ENCODE measurements around the gene BANF1.
A peak's percentile ranks its signal among the peaks of the same experiment; 100 is the strongest.
"Not testable (repeated sequence)": the region's sequence is repeated elsewhere in the genome, so short reads cannot be mapped to it uniquely, and the experiment has no call there.

The BANF1 gene

DNA sequence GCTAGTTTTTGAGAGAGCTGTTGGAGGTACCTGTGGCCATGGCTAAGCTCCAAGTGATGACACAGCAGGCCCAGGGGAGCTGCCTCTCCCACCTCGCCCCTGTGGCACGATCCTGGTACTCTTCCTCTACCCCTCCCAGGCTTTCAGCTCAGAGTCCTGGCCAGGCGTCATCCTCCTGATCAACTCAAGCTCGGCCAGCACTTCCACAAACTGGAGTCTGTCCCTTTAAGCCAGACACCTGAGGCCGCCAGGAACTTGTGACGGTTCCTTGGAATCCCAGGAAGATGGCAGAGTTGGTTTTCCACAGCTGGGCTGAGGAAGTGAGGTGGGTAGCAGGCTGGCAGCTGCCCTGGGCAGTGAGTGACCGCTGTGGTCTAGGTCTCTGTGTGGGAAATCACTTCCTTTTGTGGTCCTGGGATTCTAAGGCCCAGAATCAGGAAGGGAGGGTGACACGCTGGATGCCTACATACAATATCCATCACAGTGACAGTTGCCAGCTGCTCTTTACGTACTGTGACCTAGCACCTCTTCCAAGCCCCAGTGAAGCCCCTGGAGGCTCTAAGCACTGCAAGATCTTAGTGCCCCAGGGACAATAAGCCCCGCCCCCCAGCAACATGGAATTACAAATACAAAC lies 6.3 kb downstream of the BANF1 start:
- peaks cover 8% of the 10 kb centered on the region for H3K36me3 ChIP-seq (replicated peaks)
- no peak for DNase-seq
- no peak overlapping the region for H3K4me3 ChIP-seq (ENCODE audit: low read depth, low read length)
- in situ Hi-C loops (cut with HindIII; ENCODE audit: low pct_ligation_motif_present, low sequenced_read_pairs), result no loop called here
- no peaks in the 10 kb centered on the region for H3K27me3 ChIP-seq (replicated peaks)
- TF ChIP-seq, protein P1, sequence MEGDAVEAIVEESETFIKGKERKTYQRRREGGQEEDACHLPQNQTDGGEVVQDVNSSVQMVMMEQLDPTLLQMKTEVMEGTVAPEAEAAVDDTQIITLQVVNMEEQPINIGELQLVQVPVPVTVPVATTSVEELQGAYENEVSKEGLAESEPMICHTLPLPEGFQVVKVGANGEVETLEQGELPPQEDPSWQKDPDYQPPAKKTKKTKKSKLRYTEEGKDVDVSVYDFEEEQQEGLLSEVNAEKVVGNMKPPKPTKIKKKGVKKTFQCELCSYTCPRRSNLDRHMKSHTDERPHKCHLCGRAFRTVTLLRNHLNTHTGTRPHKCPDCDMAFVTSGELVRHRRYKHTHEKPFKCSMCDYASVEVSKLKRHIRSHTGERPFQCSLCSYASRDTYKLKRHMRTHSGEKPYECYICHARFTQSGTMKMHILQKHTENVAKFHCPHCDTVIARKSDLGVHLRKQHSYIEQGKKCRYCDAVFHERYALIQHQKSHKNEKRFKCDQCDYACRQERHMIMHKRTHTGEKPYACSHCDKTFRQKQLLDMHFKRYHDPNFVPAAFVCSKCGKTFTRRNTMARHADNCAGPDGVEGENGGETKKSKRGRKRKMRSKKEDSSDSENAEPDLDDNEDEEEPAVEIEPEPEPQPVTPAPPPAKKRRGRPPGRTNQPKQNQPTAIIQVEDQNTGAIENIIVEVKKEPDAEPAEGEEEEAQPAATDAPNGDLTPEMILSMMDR (IDR thresholded peaks at IDR 0.05; ENCODE audit: low read depth, low read length, missing control alignments), result no peak
- no peak overlapping the region for H3K27ac ChIP-seq

GRCh38 chr11:66010036-66010435 lies 7.7 kb downstream of the BANF1 start:
- DNase-seq; H3K27me3 ChIP-seq (replicated peaks); in situ Hi-C loops (cut with HindIII; ENCODE audit: low pct_ligation_motif_present, low sequenced_read_pairs); H3K4me3 ChIP-seq (ENCODE audit: low read depth, low read length); H3K27ac ChIP-seq; H3K36me3 ChIP-seq (replicated peaks): not testable (repeated sequence)

- H3K4me3 ChIP-seq (ENCODE audit: low read depth, low read length), result no peak overlapping the region
- TF ChIP-seq, protein P1 (IDR thresholded peaks at IDR 0.05; ENCODE audit: low read depth, low read length, missing control alignments), result no peak
- DNase-seq, result peak; percentile 32
- H3K27me3 ChIP-seq (replicated peaks), result no peaks in the 10 kb centered on the region
- H3K27ac ChIP-seq, result no peak overlapping the region
- no peaks in the 10 kb centered on the region for H3K36me3 ChIP-seq (replicated peaks)
- in situ Hi-C loops (cut with HindIII; ENCODE audit: low pct_ligation_motif_present, low sequenced_read_pairs), result no loop called here
Observed at GRCh38 chr11:66011239-66011784, 9.0 kb downstream of the BANF1 start.

DNA sequence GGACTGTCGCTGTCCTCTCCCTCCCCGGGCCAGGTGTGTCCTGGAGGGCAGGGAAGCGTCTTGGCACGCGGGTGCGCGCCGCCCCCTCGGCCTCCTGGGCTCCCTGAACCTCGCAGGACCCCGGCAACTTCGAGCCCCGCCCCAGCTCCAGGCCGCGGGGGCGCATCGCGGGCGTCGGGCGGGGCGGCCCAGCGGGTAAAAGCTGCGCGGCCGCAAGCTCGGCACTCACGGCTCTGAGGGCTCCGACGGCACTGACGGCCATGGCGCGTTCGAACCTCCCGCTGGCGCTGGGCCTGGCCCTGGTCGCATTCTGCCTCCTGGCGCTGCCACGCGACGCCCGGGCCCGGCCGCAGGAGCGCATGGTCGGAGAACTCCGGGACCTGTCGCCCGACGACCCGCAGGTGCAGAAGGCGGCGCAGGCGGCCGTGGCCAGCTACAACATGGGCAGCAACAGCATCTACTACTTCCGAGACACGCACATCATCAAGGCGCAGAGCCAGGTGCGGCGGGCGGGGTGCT lies 9.5 kb downstream of the BANF1 start, which contains the start of gene CST6:
Gene CST6 (plus strand): TSS at position 224 of the 519 bp plus-strand sequence. CDS start 37 bp downstream, at position 261.
- no peaks in the 10 kb centered on the region for H3K27me3 ChIP-seq (replicated peaks)
- no peaks in the 10 kb centered on the region for H3K36me3 ChIP-seq (replicated peaks)
- TF ChIP-seq, protein P1 (IDR thresholded peaks at IDR 0.05; ENCODE audit: low read depth, low read length, missing control alignments), result no peak
- DNase-seq, result no peak
- H3K27ac ChIP-seq, result no peak within 1 kb of the TSS
- in situ Hi-C loops (cut with HindIII; ENCODE audit: low pct_ligation_motif_present, low sequenced_read_pairs), result no loop called here
- H3K4me3 ChIP-seq (ENCODE audit: low read depth, low read length), result no peak within 1 kb of the TSS

- H3K36me3 ChIP-seq (replicated peaks), result no peaks in the 10 kb centered on the region
- no peak overlapping the region for H3K4me3 ChIP-seq (ENCODE audit: low read depth, low read length)
- TF ChIP-seq, protein P1 (IDR thresholded peaks at IDR 0.05; ENCODE audit: low read depth, low read length, missing control alignments), result no peak
- no peak for DNase-seq
- H3K27me3 ChIP-seq (replicated peaks), result no peaks in the 10 kb centered on the region
- H3K27ac ChIP-seq, result no peak overlapping the region
- in situ Hi-C loops (cut with HindIII; ENCODE audit: low pct_ligation_motif_present, low sequenced_read_pairs), result no loop called here
Observed at GRCh38 chr11:66012371-66012945, 10.2 kb downstream of the BANF1 start.

GRCh38 chr11:66012946-66013761 lies 10.9 kb downstream of the BANF1 start:
- H3K27me3 ChIP-seq (replicated peaks), result no peaks in the 10 kb centered on the region
- H3K4me3 ChIP-seq (ENCODE audit: low read depth, low read length), result no peak overlapping the region
- no peaks in the 10 kb centered on the region for H3K36me3 ChIP-seq (replicated peaks)
- TF ChIP-seq, protein P1 (IDR thresholded peaks at IDR 0.05; ENCODE audit: low read depth, low read length, missing control alignments), result no peak
- no peak overlapping the region for H3K27ac ChIP-seq
- no peak for DNase-seq
- in situ Hi-C loops (cut with HindIII; ENCODE audit: low pct_ligation_motif_present, low sequenced_read_pairs), result no loop called here

Data from brain microvascular endothelial cell (primary cell).